PC-9 (cell line): ENCODE results near the gene DLG2.

Source experiments
- EZH2 ChIP-seq: fragments of 200-600 bp; sonication (generic); IDR thresholded peaks from 2 replicates; pipeline ENCODE4 v1.8.0; 2017; ENCODE audit warnings: antibody characterized with exemption, low read depth
- TF ChIP-seq, protein P1 (sequence below): fragments of 200-600 bp; sonication (generic); conservative IDR thresholded peaks from 2 replicates; pipeline ENCODE4 v1.6.1; 2017; ENCODE audit warnings: mixed run types, antibody characterized with exemption, mild to moderate bottlenecking, moderate library complexity

DNA sequence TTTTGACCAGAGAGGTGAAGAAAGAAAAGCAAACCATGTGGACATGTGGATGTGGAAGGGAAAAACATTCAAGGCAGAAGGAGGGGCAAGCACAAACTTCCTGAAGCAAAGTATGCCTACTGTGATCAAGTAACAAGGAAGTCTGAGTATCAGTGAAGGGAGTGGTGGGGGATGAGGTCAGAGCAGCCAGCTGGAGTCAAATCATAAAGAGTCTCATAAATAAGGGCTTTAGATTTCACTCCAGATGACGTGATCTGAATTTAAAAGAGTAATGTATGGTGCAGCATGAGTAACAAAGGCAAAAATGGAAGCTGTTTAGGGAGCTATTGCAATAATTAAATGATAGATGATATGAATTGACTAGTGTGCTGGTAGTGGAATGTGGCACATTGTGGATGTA lies 1675.6 kb downstream of the DLG2 start:
- TF ChIP-seq, protein P1, sequence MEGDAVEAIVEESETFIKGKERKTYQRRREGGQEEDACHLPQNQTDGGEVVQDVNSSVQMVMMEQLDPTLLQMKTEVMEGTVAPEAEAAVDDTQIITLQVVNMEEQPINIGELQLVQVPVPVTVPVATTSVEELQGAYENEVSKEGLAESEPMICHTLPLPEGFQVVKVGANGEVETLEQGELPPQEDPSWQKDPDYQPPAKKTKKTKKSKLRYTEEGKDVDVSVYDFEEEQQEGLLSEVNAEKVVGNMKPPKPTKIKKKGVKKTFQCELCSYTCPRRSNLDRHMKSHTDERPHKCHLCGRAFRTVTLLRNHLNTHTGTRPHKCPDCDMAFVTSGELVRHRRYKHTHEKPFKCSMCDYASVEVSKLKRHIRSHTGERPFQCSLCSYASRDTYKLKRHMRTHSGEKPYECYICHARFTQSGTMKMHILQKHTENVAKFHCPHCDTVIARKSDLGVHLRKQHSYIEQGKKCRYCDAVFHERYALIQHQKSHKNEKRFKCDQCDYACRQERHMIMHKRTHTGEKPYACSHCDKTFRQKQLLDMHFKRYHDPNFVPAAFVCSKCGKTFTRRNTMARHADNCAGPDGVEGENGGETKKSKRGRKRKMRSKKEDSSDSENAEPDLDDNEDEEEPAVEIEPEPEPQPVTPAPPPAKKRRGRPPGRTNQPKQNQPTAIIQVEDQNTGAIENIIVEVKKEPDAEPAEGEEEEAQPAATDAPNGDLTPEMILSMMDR, result no peak
- no peak for TF ChIP-seq EZH2
